ENCODE results near the gene PIP4K2B. TPM values are rescaled to one million over a fixed set of nuclear protein-coding genes. Genes with fewer than 3 reads are reported as not detected.
"Not testable (repeated sequence)": the region's sequence is repeated elsewhere in the genome, so short reads cannot be mapped to it uniquely, and the experiment has no call there.

The PIP4K2B gene
- total and polyA plus RNA-seq, 2 of the 8 experiments (the other 6 are each of a cell fraction or from before 2014, with no cell fraction given): 21.5 to 57.8 TPM

DNA sequence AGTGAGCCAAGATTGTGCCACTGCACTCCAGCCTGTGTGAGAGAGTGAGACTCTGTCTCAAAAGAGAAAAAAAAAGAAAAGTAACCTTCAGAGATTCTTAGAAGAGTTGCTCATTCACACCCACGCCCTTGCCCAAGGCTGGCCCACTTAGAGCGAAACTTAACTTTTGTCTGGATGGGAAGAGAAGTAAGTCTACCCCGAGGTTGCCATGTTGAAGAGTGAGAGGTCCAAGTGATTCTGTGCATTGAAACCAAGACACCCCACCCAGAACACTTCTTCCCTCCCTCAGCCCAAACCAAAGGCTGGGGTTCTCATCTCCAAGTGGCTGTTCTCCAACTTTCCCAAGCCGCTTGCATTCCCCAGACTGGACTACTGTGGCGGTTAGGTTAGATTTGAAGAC lies 71.6 kb downstream of the PIP4K2B start (continued):
- TF ChIP-seq CTBP2 (IDR thresholded peaks at IDR 0.05; ENCODE audit: borderline replicate concordance, insufficient read depth, insufficient read length, low read length): no peak
- TF ChIP-seq MAFK (IDR thresholded peaks at IDR 0.05; ENCODE audit: low read depth, low read length): no peak
- no peak for TF ChIP-seq HDAC6 (IDR thresholded peaks at IDR 0.05; ENCODE audit: low read depth, low read length)
- TF ChIP-seq TAF7 (optimal IDR thresholded peaks at IDR 0.05; ENCODE audit: borderline replicate concordance, low read depth, low read length): no peak
- no peak for TF ChIP-seq KDM4A (IDR thresholded peaks at IDR 0.05; ENCODE audit: low read depth, low read length, severe bottlenecking)
- TF ChIP-seq NRF1 (IDR thresholded peaks at IDR 0.05; ENCODE audit: low read depth, low read length): no peak
- no peak for TF ChIP-seq RBBP5 (IDR thresholded peaks at IDR 0.05; ENCODE audit: borderline replicate concordance, low read depth, low read length)

DNA sequence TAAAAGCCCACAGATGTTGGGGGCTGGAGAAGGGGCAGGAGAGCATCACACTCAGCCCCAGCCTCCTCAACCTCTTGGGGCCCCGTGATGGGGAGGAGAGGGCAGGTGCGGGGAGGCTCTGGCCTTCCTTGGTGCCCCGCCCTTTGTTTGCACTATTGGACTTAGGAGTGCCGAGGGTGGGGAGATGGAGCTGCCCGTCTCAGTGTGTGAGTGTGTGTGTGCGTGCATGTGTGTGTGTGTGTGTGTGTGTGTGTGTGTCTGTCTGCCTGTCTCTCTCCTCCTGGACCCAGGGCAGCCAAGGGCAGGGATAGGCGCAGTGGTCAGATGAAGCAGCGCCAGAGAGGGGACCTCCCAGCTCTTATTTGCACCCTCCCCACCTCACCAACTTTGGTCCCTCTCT lies 73.2 kb downstream of the PIP4K2B start:
- CTCF ChIA-PET (ENCODE audit: partially characterized antibody): interaction anchor here (1.2 kb wide), 1 partner anchor 15 kb away, joined by 3 read pairs; no protein-coding TSS in a partner anchor
- not testable (repeated sequence) for H2BK120ac ChIP-seq (replicated peaks; ENCODE audit: low read depth, low read length); H2AK5ac ChIP-seq (ENCODE audit: low read depth, low read length); H3K9me3 ChIP-seq (ENCODE audit: insufficient read depth in 2 of 2, low read depth in 1 of 2, low read length in 1 of 2); H3K27ac ChIP-seq (ENCODE audit: low read depth, low read length); H3K9ac ChIP-seq (replicated peaks in 1 of 4; ENCODE audit: extremely low read depth in 1 of 4, low read depth in 3 of 4, low read length in 3 of 4); H2BK5ac ChIP-seq (ENCODE audit: low read depth, low read length); H4K8ac ChIP-seq (ENCODE audit: extremely low read depth, insufficient read depth, low read length); DNase-seq (ENCODE audit: low read depth in 1 of 2, low spot score in 2 of 2); H2BK12ac ChIP-seq (ENCODE audit: low read depth, low read length); H4K5ac ChIP-seq (ENCODE audit: insufficient read length, low read depth, low read length); H3K23ac ChIP-seq (ENCODE audit: insufficient read length); H4K91ac ChIP-seq (replicated peaks; ENCODE audit: insufficient read length, low read length); H3K4ac ChIP-seq (replicated peaks; ENCODE audit: insufficient read length, low read depth, low read length); H3K79me2 ChIP-seq (ENCODE audit: control insufficient read depth in 1 of 2, insufficient read depth in 2 of 2, low read length in 2 of 2); H3K36me3 ChIP-seq (ENCODE audit: control insufficient read depth in 2 of 4, insufficient read depth in 4 of 4, low read length in 3 of 4); H3K4me3 ChIP-seq (ENCODE audit: extremely low read depth in 1 of 4, insufficient read depth in 2 of 4, low read depth in 3 of 4, low read length in 4 of 4); H3K79me1 ChIP-seq (ENCODE audit: low read depth, low read length); FAIRE-seq; H3K4me1 ChIP-seq (replicated peaks in 1 of 4; ENCODE audit: control insufficient read depth in 3 of 4, insufficient read depth in 4 of 4, low read length in 3 of 4); H4K20me1 ChIP-seq (replicated peaks in 1 of 2; ENCODE audit: control insufficient read depth in 1 of 2, insufficient read depth in 2 of 2, low read length in 2 of 2); H3K14ac ChIP-seq (ENCODE audit: insufficient read length); H2BK20ac ChIP-seq (ENCODE audit: low read length); H2BK15ac ChIP-seq (ENCODE audit: low read length); H2AFZ ChIP-seq (ENCODE audit: low read length); H3K4me2 ChIP-seq (ENCODE audit: insufficient read depth in 1 of 2, low read depth in 2 of 2, low read length in 2 of 2); H3K56ac ChIP-seq (replicated peaks; ENCODE audit: insufficient read length, low read depth, low read length); H3K18ac ChIP-seq (ENCODE audit: extremely low read depth, low read length); H3K23me2 ChIP-seq (ENCODE audit: low read depth, low read length)
- POLR2A ChIA-PET (ENCODE audit: partially characterized antibody): interaction anchor here (0.6 to 7.0 kb wide), 2 partner anchors 19 to 128 kb away, joined by 3 to 40 read pairs; partner anchors contain the start of gene RPL23
- WGBS, 2 experiments (ENCODE audit: extremely low coverage in 1 of 2, insufficient coverage in 1 of 2, insufficient read length in 1 of 2, insufficient replicate concordance in 2 of 2, low coverage in 1 of 2, low lambda C conversion rate in 2 of 2, missing lambda C conversion rate in 1 of 2): 85% methylated on average over 6 of the region's 8 CpGs; no CpG with 5 or more reads in 1 of the 2 experiments
- peaks cover 0 to 21% (median 9%) of the 10 kb centered on the region in 4 experiments; a peak in 4 of 7 replicates for H3K27me3 ChIP-seq (replicated peaks in 1 of 4; ENCODE audit: control insufficient read depth in 3 of 4, extremely low read depth in 1 of 4, insufficient read depth in 3 of 4, low read length in 3 of 4)

Measured in H1 (cell line).